Left renal cortex interstitium (tissue), 4 donors: Measurements from ENCODE around the gene SOX9. TPM values are rescaled to one million over a fixed set of nuclear protein-coding genes. Genes with fewer than 3 reads are reported as not detected.
A peak's percentile ranks its signal among the peaks of the same experiment; 100 is the strongest.
"Not testable (repeated sequence)": the region's sequence is repeated elsewhere in the genome, so short reads cannot be mapped to it uniquely, and the experiment has no call there.

Source experiments
- DNase-seq, 4 donors: peaks; one replicate each; pipeline ENCODE4 v3.0.0-alpha.2; 2013; ENCODE audit warnings: low read depth in 4 of 4, low spot score in 2 of 4, missing footprints in 1 of 4
- polyA plus RNA-seq, 4 donors: library from polyadenylated mRNA; unstranded; fragments of 120-200 nt; gene quantifications; one replicate each; pipeline ENCODE4 v1.2.1, GENCODE V29; 2013; ENCODE audit not compliant: insufficient read length in 4 of 4

The SOX9 gene
- polyA plus RNA-seq, 4 donors: 17.7 to 21.8 (median 20.1) TPM

DNA sequence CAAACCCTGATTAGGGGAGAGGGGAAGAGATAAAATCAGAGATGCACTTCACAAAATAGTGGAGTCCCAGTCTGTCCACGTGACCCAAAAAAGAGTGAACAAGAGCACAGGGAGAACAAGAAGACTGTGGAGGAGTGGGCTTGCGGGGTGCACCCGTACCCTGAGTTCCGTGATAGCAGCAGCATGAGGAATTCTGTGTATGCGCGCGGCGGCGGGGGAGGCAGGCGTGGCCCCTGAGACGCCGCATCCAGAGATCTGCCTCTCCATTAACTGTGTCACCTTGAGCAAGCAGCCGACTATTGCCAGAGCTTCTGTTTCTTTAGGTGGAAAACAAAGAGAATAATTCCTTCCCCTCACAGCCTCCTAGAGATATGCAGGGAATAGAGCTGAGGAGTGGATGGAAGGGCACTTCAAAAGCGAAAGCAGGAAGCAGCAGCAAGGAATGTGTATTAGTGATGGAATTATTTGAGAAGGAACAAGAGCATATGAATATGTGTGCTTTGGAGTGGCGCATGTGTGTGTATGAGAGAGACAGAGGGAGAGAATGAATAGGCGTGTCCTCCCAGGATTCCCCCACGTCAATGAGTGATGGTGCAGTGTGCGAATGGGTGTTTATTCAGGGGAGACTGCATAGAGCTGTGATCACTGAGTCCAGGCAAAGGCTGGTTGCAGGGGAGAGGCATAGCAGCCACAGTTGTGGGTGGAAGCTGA, 10.4 kb upstream of the SOX9 start:
- DNase-seq: no peak

DNA sequence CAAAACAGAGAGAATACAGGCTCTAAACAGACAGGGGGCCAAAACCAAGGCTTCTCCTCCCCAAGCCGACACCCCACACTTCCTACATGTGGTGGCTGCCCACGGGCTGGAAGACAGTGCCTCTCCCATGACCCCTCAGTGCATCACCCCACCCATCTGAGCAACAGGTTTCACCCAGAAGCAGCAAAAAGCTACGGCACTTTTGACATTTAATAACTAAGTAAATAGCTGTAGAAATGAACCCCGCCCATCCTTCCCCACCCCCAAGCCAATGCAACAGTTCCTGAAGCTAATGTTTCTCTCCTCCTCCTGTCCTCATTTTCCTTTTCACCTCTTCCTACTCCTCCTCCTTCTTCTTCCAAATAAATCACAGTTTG, 9.9 kb upstream of the SOX9 start:
- no peak for DNase-seq

DNA sequence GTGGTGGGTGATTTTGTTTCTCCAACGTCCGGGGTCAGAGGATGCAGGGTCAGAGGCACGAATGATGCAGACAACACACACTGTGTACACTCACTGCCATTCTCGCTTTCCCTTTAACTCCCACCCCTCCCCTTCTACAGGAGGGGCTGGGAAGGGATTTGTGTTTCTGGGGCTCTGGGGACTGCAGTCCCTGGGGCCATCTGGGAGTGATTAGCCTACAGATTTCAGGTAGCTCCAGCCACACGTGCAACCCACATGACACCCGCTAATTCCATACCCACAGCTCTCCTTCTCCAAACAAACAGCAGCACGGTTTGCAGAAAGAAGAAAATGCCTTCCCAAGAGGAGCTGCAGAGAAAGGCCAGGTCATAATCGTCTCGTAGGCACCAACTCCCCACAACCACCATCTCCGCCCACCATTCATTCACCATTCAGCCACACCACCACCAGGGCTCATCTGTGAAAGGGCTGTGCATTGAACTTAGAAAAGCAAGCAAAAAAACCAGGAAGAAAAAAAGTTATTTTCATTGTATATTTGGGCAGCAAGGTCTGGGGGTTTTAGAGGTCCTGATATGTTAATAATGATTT, 9.4 kb upstream of the SOX9 start:
- no peak for DNase-seq

DNA sequence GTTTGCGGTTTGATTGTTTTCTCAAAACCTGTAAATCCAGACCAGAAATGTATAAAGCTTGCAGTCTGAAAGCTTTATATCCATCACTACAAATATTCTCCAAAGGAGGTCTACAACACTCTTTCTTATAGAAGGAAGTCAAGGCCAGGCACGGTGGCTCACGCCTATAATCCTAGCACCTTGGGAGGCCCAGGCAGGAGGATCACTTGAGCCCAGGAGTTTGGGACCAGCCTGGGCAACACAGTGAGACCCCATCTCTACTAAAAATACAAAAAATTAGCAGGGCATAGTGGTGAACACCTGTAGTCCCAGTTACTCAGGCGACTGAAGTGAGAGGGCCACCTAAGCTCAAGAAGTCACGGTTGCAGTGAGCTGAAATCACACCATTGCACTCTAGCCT, 8.9 kb upstream of the SOX9 start:
- not testable (repeated sequence) for DNase-seq

GRCh38 chr17:72113751-72114150, 7.1 kb upstream of the SOX9 start:
- DNase-seq: no peak

DNA sequence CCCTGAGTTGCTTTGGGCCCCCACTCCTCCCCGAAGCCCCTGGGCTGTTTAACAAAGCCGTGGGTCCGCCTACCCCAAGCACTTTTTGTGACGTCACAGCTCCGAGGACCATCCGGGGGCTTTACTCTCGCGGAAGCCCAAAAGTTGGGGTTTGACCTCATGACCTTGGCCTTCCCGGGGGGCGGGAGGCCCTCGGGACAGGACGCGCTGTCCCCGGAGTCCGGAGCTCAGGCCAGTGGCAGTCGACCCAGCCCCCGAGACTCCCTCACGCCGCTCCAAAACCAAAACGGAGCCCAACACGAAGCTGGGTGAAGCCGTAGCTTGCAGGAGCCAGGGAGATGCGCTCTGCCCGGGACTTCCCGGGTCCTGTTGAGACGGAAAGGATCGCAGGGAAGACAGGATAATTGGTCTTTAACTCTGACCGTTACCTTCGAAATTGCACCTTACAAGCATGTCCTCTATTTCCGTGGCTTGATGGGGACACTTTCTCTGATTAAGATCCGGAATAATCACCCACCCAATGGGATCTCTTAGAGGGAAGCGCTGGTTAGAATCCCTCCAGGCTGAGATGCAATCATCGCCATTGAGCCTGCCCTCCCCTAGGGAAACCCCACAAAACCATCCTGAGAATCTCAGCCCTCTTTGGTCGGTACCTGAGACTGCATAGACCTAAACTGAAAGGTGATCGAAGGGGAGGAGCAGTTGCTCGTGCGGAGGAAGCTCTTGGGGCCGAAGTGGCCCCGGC, 4.9 kb upstream of the SOX9 start:
- DNase-seq: no peak

DNA sequence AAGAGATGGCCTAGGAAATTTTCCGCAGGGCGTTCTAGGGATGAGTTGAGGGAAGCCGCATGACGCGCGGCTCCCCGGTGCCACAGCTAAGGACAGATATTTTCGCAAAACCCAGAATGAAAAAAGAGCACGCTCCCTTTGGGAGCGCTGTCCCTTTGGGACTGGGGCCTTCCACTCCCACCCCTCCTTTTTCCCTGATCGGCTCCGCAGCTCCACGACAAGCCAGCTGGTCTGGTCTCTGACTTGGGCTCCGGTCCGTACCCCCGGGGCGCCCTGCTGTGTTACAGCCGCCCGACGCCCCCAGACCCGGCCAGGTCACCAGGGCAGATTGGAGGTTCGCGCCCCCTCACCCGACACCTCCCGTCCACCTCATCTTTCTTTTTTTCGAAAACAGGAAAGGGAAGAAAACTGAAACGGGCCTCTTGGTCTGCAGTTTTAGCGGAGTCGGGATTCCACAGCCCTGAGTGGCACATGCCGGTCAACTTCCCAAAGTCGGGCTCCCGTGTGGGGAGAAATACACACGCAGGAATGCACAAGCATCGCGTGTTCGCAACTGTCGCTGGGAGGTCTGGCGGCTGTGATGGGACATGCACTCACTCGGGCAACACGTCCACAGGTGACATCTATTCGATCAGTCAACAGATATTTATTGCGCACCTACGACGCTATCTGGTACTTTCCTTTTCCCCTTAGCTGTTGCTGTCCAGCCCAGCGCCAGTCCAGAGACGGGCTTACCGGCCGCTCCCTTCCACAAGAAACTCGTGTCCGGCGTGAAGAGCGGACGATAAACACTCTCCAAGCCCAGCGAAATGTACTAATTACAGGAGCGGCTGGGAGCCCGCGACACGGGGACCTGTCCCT, 3.9 kb upstream of the SOX9 start:
- no peak for DNase-seq

- no peak for DNase-seq
Observed at GRCh38 chr17:72117535-72118334, 3.1 kb upstream of the SOX9 start.

DNA sequence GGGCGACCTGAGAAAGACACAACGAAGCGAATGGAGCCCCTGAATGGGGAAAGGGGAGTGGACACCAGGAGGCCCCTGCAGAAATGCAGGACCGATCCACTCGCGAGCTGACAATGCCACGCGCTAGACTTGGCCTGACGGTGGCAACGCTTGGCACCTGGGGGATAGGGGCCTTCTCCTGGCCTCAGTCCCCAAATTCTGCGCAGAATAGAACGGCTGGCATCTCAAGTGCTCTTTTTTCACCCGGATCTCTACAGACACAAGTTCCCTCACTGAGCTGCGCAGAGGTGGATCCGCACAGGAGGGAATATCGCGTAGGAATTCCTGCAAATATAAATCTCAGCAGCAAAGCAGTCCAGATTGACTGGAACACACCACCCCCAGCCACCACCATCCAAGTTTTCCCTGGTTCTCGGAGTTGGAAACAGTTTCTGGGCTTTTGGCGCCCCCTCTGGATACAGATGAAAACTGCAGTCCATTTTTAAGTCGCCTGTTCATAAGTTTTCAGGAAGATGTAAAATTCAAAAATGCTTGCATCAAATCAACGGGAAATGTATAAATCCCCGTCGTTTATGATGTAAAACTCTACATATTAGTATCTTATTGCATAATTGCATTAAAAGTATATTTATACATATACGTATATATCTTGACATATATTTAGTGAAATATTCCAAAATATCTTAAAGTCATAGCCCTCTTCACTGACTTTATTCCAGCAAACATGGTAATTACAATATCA, 2.3 kb upstream of the SOX9 start:
- DNase-seq: peak in 1 of 4 donors; percentile 85

DNA sequence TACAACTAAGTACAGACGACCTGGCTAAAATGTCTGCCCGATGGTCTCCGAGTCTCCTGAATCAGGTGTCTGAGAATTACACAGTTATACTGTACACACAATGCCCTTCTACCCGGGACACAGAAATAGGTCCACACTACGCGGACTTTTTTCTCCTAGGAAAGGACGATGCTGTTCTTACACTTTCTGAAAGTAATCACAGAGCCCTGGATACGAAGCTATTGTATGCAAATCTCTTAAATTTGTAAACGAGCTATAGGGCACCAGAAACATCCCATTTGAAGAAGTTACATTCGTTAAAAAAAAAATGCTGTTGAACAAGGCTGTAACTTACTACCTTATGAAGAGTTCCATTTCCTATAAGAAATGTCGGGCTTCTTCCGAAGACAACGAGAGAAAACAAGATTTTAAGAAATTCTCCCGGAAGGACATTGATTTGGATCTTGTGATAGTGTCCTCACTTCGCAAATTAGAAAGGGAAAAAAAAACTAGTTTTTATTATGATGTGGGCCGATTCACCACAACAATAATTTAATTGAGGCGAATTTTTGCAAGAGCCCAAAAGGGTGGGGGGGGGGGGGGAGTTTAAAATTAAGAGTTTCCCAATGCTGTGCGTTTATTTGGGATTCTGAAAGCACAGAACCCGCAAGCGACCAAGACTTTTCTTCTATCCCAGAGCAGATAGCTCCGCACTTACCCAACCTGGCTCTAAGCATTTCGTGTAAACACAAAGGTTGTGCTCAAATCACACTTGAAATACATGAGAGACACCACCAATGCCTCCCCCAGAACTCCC, 1.5 kb upstream of the SOX9 start:
- DNase-seq: no peak

DNA sequence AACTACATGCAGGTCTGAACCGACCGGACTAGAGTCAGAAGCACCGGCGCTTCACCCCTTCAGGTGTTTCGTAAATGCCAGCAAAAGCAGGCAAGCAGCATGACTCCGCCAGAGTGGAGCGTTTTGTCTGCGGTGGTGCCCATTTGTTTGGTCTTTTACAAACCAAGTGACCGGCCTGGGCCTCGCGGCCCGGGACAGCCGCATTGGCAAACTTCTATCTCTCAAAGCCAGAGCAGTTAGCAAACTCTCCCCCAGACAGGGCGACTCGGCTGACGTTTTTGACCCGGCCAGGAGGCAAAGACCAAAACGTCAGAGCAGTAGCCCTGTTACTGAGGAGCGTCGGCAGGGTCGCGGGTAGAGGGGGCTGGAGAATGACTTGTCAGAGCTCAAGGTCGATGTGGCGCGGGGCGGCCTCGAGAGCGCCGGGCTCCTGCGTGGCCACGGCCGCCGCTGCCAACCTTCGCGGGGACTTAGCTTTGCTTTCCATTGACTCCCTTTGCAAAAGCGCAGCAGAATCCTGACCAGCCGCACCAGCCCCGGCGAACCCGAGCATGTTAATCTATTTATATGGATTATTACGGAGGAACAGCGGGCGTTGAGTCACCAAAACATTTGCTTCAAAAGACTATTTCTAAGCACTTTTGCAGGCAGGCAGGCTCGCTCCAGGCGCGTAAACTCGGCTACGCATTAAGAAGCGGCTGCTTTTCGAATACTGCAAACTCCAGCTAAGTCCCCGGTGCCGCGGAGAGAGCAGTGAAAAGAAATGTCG, 763 bp upstream of the SOX9 start:
- DNase-seq: no peak

- DNase-seq: no peak
Observed at GRCh38 chr17:72121164-72122009, 567 bp downstream of the SOX9 start.

DNA sequence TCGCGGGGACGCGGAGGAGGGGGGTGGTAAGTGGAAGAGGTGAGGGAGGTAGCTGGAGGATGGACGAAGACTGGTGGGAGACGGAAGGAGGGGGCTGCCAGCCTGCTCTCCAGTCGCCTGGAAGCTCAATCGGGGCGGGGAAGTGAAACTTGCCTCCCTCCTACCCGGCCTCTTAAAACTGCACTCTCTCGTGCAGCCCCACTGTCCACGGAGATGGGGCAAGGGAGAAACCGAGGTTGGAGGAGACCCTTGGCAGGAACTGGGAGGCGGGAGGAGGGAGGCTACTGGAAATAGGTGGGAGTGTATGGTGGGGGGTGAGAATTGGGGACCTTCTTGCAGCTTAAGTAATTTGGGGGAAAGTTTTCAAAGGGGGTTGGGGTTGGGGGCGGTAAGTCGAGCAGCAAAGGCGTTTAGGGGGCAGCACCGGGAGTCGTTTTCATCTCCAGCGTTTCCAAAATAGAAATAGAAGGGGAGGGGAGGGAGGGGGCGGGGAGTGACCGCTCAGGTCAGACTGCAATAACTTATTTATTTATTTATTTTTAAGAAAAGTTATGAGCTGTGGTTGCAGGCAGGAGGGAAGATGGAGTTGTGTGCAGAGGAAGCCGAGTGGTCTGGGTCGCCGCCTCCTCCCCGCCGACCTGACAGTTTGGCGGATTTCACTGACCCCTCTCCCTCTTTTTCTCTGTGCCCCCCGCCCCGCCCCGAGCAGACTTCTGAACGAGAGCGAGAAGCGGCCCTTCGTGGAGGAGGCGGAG, 1.4 kb downstream of the SOX9 start:
- no peak for DNase-seq

- DNase-seq: no peak
Observed at GRCh38 chr17:72122765-72123529, 2.1 kb downstream of the SOX9 start.
